ENCODE measurements around the gene SPATA6.
A peak's percentile ranks its signal among the peaks of the same experiment; 100 is the strongest.
"Not testable (repeated sequence)": the region's sequence is repeated elsewhere in the genome, so short reads cannot be mapped to it uniquely, and the experiment has no call there.

The SPATA6 gene

GRCh38 chr1:48471691-48472576, at the start of gene SPATA6:
TSS of gene SPATA6 (minus strand) at chr1:48472204. CDS start at chr1:48472008, 196 bp downstream.
- peak; percentile 92 for DNase-seq (ENCODE audit: low read depth)

- not testable (repeated sequence) for DNase-seq (ENCODE audit: low read depth)
These were observed 47.9 kb upstream of the SPATA6 start for GRCh38 chr1:48519896-48520295.

DNA sequence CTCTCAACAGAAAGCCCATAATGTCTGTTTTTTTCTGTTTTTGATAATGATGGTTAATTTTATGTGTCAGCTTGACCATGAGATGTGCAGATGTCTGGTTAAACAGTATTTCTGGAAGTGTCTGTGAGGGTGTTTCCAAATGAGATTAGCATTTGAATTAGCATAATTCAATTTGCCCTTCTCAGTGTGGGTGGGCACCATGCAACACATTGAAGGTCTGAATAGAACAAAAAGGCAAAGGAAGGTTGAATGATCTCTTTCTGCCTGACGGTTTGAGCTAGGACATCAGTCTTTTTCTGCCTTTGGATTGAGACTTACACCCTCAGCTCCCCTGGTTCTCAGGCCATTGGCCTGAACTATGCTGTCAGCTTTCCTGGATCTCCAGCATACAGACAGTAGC, 34.9 kb upstream of the SPATA6 start:
- DNase-seq (ENCODE audit: low read depth) = no peak

DNA sequence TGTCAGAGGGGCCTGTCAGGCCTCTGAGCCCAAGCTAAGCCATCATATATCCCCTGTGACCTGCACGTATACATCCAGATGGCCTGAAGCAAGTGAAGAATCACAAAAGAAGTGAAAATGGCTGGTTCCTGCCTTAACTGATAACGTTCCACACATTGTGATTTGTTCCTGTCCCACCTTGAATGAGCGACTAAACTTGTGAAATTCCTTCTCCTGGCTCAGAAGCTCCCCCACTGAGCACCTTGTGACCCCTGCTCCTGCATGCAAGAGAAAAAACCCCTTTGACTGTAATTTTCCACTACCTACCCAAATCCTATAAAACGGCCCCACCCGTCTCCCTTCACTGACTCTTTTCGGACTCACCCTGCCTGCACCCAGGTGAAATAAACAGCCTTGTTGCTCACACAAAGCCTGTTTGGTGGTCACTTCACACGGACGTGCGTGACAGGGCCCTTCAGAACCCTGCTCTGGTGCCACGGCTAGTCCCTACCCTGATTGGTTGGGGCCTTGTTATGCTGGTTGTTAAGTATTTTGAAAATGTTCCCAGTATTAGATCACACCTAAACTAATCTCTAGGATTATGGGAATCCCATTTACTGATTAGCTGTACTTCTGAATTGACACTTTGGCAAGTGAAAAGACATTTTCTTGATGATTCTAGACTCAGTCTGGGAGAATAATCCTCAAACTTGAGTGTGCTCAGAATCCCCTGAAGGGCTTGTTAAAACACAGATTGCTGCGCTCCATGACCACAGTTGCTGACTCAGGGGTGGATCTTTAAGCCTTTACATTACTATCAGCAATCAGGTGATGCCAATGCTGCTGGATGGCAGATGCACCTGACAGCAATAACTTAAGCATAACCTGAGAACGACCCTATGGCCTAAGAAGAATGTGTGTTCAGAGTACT, 28.8 kb upstream of the SPATA6 start:
- no peak for DNase-seq (ENCODE audit: low read depth)

GRCh38 chr1:48499211-48499735, 27.3 kb upstream of the SPATA6 start:
- no peak for DNase-seq (ENCODE audit: low read depth)

DNA sequence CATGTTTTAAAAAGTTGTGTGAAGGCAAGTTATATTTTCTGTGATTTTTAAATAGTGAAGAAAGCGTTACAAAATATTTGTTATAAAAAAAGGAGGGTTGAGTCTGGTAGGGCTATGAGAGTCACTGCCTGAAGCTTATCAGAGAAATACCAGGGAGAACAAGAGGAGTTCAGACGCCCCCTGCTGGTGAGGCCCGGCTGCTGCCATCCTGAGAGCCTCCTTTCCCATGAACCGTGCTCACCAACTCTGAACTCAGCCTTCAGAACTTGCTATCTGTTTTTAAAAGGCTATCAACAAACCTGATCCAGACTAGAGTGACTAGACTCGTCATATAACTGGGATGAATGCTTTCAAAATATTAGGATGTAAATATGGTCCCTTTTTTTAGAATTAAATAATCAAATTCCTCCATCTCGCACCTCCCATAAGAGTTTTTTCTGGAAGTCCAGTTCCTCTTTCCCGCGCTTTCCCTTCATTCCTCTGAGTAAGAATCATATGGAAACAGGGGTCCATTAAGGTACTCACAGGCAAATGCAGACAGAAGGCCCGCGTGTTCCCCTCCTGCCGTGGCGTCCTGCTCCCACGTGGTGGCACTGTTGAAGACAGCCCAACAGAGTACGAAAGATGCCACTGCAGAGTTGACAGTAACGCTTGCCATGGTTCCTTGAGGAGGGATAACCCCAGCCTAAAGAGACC, 26.2 kb upstream of the SPATA6 start:
- DNase-seq (ENCODE audit: low read depth) = peak; percentile 60

- DNase-seq (ENCODE audit: low read depth) = no peak
These were observed 23.9 kb upstream of the SPATA6 start for GRCh38 chr1:48495911-48496310.

- no peak for DNase-seq (ENCODE audit: low read depth)
These were observed 23.2 kb upstream of the SPATA6 start for GRCh38 chr1:48495166-48495565.

GRCh38 chr1:48493970-48494769, 22.2 kb upstream of the SPATA6 start:
- no peak for DNase-seq (ENCODE audit: low read depth)

- no peak for DNase-seq (ENCODE audit: low read depth)
These were observed 21.0 kb upstream of the SPATA6 start for GRCh38 chr1:48493041-48493440.

GRCh38 chr1:48492392-48492791, 20.4 kb upstream of the SPATA6 start:
- no peak for DNase-seq (ENCODE audit: low read depth)

GRCh38 chr1:48488721-48489120, 16.7 kb upstream of the SPATA6 start:
- no peak for DNase-seq (ENCODE audit: low read depth)

DNA sequence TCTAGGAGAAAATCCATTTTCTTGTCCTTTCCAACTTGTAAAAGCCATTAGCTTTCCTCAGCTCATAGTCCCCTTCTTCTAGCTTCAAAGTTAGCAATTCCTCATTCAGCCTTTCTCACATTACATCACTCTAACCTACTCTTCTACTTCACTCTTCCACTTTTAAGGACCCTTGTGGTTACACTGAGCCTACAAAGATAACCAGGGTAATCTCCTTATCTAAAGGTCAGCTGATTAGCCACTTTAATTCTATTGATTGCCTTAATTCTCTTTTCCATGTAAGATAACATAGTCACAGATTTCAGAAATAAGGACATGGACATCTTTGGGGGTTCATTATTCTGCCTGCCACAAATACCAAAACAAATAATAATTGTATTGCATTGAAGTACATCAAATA, 8.5 kb upstream of the SPATA6 start:
- no peak for DNase-seq (ENCODE audit: low read depth)

DNA sequence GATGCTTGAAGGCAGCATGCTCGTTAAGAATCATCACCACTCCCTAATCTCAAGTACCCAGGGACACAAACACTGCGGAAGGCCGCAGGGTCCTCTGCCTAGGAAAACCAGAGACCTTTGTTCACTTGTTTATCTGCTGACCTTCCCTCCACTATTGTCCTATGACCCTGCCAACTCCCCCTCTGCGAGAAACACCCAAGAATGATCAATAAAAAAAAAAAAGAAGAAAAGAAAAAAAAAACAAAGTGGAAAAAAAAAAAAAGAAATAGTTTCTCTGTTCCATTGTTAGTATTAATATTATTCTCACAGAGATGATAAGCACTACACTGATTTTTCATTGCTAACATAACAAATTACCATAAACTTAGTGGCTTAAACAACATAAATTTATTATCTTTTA, 8.0 kb upstream of the SPATA6 start:
- not testable (repeated sequence) for DNase-seq (ENCODE audit: low read depth)

GRCh38 chr1:48472638-48473037, 634 bp upstream of the SPATA6 start:
- no peak for DNase-seq (ENCODE audit: low read depth)

- DNase-seq (ENCODE audit: low read depth) = no peak
These were observed 884 bp downstream of the SPATA6 start for GRCh38 chr1:48470950-48471690.

DNA sequence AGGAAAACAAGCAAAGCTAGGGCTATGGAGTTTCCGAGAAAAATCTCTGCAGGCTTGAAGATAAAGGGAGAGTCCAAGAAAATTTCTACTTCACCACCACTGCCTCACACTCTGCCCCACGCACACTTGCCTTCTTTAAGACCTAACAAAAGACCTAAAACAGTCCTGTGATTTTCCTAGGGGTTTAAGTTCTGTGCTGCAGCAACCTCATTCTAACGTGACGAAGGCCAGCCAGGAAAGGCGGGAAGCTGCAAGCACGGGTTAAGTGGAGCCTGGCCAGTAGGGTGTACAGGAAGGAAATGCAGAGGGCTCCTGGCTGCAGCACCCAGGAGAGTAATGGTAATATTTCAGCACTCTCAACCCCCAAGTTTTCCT, 1.5 kb downstream of the SPATA6 start:
- no peak for DNase-seq (ENCODE audit: low read depth)

GRCh38 chr1:48469616-48470480, 2.2 kb downstream of the SPATA6 start:
- no peak for DNase-seq (ENCODE audit: low read depth)

DNA sequence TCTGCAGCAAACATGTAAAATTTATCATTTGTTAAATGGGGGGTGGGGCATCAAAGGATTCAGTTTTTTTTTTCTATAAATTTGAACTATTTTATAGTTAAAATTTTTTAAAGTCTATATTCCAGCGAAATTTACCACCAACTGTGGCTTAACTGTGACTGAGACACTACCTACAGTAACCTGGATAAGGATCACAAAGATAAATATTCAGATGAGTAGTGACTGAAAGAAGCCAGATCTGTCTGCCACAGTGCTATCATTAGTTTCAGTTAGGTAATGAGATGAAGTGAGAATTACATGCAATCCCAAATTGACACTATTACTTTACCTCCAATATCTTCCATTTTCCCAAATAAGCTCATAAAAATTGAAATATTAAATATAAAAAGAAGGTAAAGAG, 5.4 kb downstream of the SPATA6 start:
- DNase-seq (ENCODE audit: low read depth) = no peak
